ENCODE data around the gene MCTP1. TPM values are rescaled to one million over a fixed set of nuclear protein-coding genes. Genes with fewer than 3 reads are reported as not detected.
A peak's percentile ranks its signal among the peaks of the same experiment; 100 is the strongest.

MCTP1 gene
- total and polyA plus RNA-seq, 9 of the 15 experiments (the other 6 are each of a cell fraction or from before 2014, with no cell fraction given) = 0.04 to 0.93 (median 0.06) TPM; not detected in 4

DNA sequence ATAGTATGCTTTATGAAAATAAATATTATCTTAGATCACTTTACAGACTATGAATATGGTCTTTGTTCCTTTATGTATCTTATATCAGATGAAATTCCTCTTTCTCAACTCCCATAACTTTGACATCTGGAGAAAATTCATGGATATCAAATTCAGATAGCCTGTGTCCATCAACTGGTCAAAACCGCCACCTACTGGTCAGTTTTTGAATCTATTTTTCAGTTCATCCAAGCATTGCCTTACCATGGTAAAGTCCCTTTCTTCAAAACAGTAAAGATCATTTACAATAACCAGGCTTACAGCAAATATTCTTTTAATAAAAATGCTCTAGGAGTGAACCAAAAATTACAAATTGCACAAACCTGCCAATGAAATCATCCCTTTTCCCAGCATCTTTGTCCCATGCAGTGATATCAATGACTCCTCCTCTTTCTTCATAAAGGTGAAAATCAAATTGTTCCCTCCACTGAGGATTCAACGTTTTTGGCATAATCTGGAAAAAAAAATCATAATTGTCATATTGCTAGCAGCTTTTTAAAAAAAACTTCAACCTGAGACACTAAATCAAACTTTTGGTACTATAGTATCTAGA, 375.9 kb downstream of the MCTP1 start (continued):
- TF ChIP-seq, protein P1, sequence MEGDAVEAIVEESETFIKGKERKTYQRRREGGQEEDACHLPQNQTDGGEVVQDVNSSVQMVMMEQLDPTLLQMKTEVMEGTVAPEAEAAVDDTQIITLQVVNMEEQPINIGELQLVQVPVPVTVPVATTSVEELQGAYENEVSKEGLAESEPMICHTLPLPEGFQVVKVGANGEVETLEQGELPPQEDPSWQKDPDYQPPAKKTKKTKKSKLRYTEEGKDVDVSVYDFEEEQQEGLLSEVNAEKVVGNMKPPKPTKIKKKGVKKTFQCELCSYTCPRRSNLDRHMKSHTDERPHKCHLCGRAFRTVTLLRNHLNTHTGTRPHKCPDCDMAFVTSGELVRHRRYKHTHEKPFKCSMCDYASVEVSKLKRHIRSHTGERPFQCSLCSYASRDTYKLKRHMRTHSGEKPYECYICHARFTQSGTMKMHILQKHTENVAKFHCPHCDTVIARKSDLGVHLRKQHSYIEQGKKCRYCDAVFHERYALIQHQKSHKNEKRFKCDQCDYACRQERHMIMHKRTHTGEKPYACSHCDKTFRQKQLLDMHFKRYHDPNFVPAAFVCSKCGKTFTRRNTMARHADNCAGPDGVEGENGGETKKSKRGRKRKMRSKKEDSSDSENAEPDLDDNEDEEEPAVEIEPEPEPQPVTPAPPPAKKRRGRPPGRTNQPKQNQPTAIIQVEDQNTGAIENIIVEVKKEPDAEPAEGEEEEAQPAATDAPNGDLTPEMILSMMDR (IDR thresholded peaks at IDR 0.05 in 2 of 3, conservative IDR thresholded peaks at IDR 0.05 in 1 of 3; ENCODE audit: insufficient read depth in 2 of 3, low read depth in 1 of 3, low read length in 3 of 3) = peak in 2 of 3 experiments; percentile 63 to 64; a peak in 4 of 6 replicates
- TF ChIP-seq KDM5B (IDR thresholded peaks at IDR 0.05; ENCODE audit: insufficient replicate concordance, low read depth, low read length) (no peak), CHD2 (IDR thresholded peaks at IDR 0.05; ENCODE audit: low read depth, low read length) (no peak), ZNF274 (IDR thresholded peaks at IDR 0.05; ENCODE audit: borderline replicate concordance, low read depth, low read length) (no peak)
- TF ChIP-seq, protein P2, sequence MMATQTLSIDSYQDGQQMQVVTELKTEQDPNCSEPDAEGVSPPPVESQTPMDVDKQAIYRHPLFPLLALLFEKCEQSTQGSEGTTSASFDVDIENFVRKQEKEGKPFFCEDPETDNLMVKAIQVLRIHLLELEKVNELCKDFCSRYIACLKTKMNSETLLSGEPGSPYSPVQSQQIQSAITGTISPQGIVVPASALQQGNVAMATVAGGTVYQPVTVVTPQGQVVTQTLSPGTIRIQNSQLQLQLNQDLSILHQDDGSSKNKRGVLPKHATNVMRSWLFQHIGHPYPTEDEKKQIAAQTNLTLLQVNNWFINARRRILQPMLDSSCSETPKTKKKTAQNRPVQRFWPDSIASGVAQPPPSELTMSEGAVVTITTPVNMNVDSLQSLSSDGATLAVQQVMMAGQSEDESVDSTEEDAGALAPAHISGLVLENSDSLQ (IDR thresholded peaks at IDR 0.05) = peak; percentile 21; the same call in 1 of the 2 replicates
- TF ChIP-seq, protein P3, sequence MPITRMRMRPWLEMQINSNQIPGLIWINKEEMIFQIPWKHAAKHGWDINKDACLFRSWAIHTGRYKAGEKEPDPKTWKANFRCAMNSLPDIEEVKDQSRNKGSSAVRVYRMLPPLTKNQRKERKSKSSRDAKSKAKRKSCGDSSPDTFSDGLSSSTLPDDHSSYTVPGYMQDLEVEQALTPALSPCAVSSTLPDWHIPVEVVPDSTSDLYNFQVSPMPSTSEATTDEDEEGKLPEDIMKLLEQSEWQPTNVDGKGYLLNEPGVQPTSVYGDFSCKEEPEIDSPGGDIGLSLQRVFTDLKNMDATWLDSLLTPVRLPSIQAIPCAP (CRISPR knock-in tag; IDR thresholded peaks at IDR 0.05; ENCODE audit: borderline replicate concordance) = no peak
- TF ChIP-seq, protein P4, sequence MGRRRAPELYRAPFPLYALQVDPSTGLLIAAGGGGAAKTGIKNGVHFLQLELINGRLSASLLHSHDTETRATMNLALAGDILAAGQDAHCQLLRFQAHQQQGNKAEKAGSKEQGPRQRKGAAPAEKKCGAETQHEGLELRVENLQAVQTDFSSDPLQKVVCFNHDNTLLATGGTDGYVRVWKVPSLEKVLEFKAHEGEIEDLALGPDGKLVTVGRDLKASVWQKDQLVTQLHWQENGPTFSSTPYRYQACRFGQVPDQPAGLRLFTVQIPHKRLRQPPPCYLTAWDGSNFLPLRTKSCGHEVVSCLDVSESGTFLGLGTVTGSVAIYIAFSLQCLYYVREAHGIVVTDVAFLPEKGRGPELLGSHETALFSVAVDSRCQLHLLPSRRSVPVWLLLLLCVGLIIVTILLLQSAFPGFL (CRISPR knock-in tag; IDR thresholded peaks at IDR 0.05) = no peak
